CD14-positive monocyte (primary cell): ENCODE results near the gene ANKRD44. TPM values are rescaled to one million over a fixed set of nuclear protein-coding genes. Genes with fewer than 3 reads are reported as not detected.

Experiments
- DNase-seq, 3 donors: peaks; one replicate each; pipeline ENCODE4 v3.0.0-alpha.2; 2011 to 2022
- H2AFZ ChIP-seq: 2 replicates; pipeline ENCODE4 v1.6.0; 2012; ENCODE audit warnings: mild to moderate bottlenecking, low read depth, low read length, inconsistent platforms; ENCODE audit not compliant: insufficient read depth, poor library complexity, severe bottlenecking
- H3K27ac ChIP-seq, 2 donors: 1 replicate in 1 of 2; 2 replicates in 1 of 2; pipeline ENCODE4 v1.5.1; 2012 to 2013; ENCODE audit warnings: low read length in 2 of 2, control low read depth in 1 of 2, inconsistent platforms in 1 of 2, low read depth in 1 of 2, mild to moderate bottlenecking in 1 of 2
- H3K27me3 ChIP-seq, 2 donors: one replicate each; pipeline versions ENCODE4 v1.6.0 to v1.6.1; 2011 to 2013; ENCODE audit warnings: low read length in 2 of 2; ENCODE audit not compliant: control insufficient read depth in 2 of 2, insufficient read depth in 2 of 2
- H3K36me3 ChIP-seq, 2 donors: replicated peaks in 1 of 2; 1 replicate in 1 of 2; 2 replicates in 1 of 2; pipeline versions ENCODE4 v1.5.1 to v1.6.1; 2012 to 2013; ENCODE audit warnings: low read length in 2 of 2, control low read depth in 1 of 2, inconsistent platforms in 1 of 2, mild to moderate bottlenecking in 1 of 2; ENCODE audit not compliant: insufficient read depth in 2 of 2, control insufficient read depth in 1 of 2
- H3K4me1 ChIP-seq, 2 donors: 1 replicate in 1 of 2; 2 replicates in 1 of 2; pipeline versions ENCODE4 v1.5.1 to v1.6.1; 2012 to 2013; ENCODE audit warnings: low read length in 2 of 2, control low read depth in 1 of 2, inconsistent platforms in 1 of 2, mild to moderate bottlenecking in 1 of 2, moderate library complexity in 1 of 2; ENCODE audit not compliant: insufficient read depth in 2 of 2, control insufficient read depth in 1 of 2
- H3K4me2 ChIP-seq: replicated peaks from 2 replicates; pipeline ENCODE3; 2012; ENCODE audit warnings: low read length, moderate library complexity, mild to moderate bottlenecking; ENCODE audit not compliant: poor library complexity, severe bottlenecking; ENCODE audit errors: extremely low read depth
- H3K4me3 ChIP-seq, 3 experiments: fragments of 200-600 bp in 1 of 3; sonication (generic) in 1 of 3; replicated peaks in 1 of 3; 1 replicate in 2 of 3; 2 replicates in 1 of 3; pipeline ENCODE4 v1.5.1; 2011 to 2013; ENCODE audit warnings: low read length in 3 of 3, mild to moderate bottlenecking in 3 of 3, control low read depth in 2 of 3, low read depth in 2 of 3, inconsistent platforms in 1 of 3, moderate library complexity in 1 of 3
- H3K79me2 ChIP-seq: 2 replicates; pipeline ENCODE4 v1.6.0; 2012; ENCODE audit warnings: mild to moderate bottlenecking, control low read depth, inconsistent platforms, low read length, moderate library complexity; ENCODE audit not compliant: insufficient read depth
- H3K9ac ChIP-seq: 2 replicates; pipeline ENCODE4 v1.6.0; 2017; ENCODE audit warnings: low read length, mild to moderate bottlenecking; ENCODE audit not compliant: insufficient read depth, poor library complexity, severe bottlenecking
- H3K9me3 ChIP-seq, 2 donors: replicated peaks in 1 of 2; 1 replicate in 1 of 2; 2 replicates in 1 of 2; pipeline versions ENCODE4 v1.5.1 to v1.6.1; 2012 to 2013; ENCODE audit warnings: low read length in 2 of 2, control low read depth in 1 of 2; ENCODE audit not compliant: control insufficient read depth in 1 of 2, insufficient read depth in 1 of 2
- H4K20me1 ChIP-seq: 2 replicates; pipeline ENCODE4 v1.6.0; 2012; ENCODE audit warnings: mild to moderate bottlenecking, low read length, control low read depth, moderate library complexity; ENCODE audit not compliant: insufficient read depth
- H3K27ac Mint-ChIP-seq, 7 donors: one replicate each; pipeline ENCODE4 v1.8.0; 2020; ENCODE audit warnings: mild to moderate bottlenecking in 7 of 7, mixed read lengths in 7 of 7, moderate library complexity in 6 of 7, inconsistent platforms in 2 of 7
- H3K27me3 Mint-ChIP-seq, 3 donors: one replicate each; pipeline ENCODE4 v1.8.0; 2021 to 2022; ENCODE audit warnings: low read depth in 3 of 3, mild to moderate bottlenecking in 3 of 3, mixed read lengths in 3 of 3, moderate library complexity in 3 of 3, inconsistent platforms in 1 of 3
- H3K36me3 Mint-ChIP-seq, 2 donors: one replicate each; pipeline ENCODE4 v1.8.0; 2020; ENCODE audit warnings: mixed read lengths in 2 of 2, inconsistent platforms in 1 of 2, mild to moderate bottlenecking in 1 of 2
- H3K4me1 Mint-ChIP-seq: one replicate; pipeline ENCODE4 v1.8.0; 2020; ENCODE audit warnings: mild to moderate bottlenecking, mixed read lengths
- H3K4me3 Mint-ChIP-seq, 2 donors: one replicate each; pipeline ENCODE4 v1.8.0; 2020; ENCODE audit warnings: mild to moderate bottlenecking in 2 of 2, mixed read lengths in 2 of 2, moderate library complexity in 1 of 2
- H3K9me3 Mint-ChIP-seq, 7 donors: one replicate each; pipeline ENCODE4 v1.8.0; 2020 to 2022; ENCODE audit warnings: mixed read lengths in 7 of 7, mild to moderate bottlenecking in 6 of 7, moderate library complexity in 6 of 7, inconsistent platforms in 2 of 7
- WGBS: methylation state at CpG from one replicate; pipeline ENCODE4 v1.1.5; 2013; ENCODE audit warnings: missing lambda C conversion rate; ENCODE audit not compliant: insufficient coverage; 5-methylcytosine and 5-hydroxymethylcytosine counted together
- intact Hi-C, 2 donors: fragments of 100-400 bp; cut with micrococcal nuclease; formaldehyde crosslinking; loops; one replicate each; pipeline versions ENCODE4 v1.15.0 to v1.15.1; 2023
- polyA plus RNA-seq, 3 donors: library from polyadenylated mRNA; depleted of rRNA in 1 of 3; unstranded in 2 of 3; stranded (reverse) in 1 of 3; fragments of 300-500 nt in 2 of 3; fragments of >200 nt in 1 of 3; fragmentation: Illumina TruSeq in 2 of 3; gene quantifications; 1 replicate in 2 of 3; 2 replicates in 1 of 3; pipeline ENCODE4 v1.2.3, GENCODE V29; 2012 to 2021
- TF ChIP-seq, protein P1 (sequence below): fragments of 200-600 bp; IDR thresholded peaks from one replicate; pipeline ENCODE4 v1.8.0; 2022; ENCODE audit warnings: antibody characterized with exemption, mild to moderate bottlenecking

The ANKRD44 gene
- polyA plus RNA-seq, 3 donors = 55.7 to 91.9 (median 64.9) TPM

DNA sequence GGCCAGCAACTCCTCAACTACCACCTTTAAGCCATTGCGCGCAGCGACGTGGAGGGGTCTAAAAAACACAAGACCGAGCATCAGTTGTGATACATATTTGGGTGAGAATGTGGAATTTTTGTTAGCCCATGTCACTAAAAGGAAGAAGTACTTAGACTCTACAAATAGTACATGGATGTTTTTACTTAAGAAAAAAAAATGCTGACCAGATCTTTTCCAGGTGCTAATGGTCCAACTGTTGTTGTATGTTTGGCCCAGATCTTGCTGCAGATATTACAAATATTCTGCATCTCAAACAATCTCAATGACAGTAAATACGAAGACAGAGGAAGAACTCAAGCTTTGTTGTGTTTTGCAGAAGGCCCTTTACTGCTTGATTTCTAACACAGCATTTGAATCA lies 317.0 kb downstream of the ANKRD44 start:
- H3K27me3 ChIP-seq = no peaks in the 10 kb centered on the region
- H3K9ac ChIP-seq = no peak overlapping the region
- Mint-ChIP-seq H3K36me3 (peaks cover 74 to 78% of the 10 kb centered on the region in 2 donors), H3K4me3 (no peak overlapping the region), H3K27ac (no peak overlapping the region), H3K4me1 (peaks cover 17% of the 10 kb centered on the region), H3K9me3 (no peaks in the 10 kb centered on the region), H3K27me3 (no peaks in the 10 kb centered on the region)
- DNase-seq = no peak
- H3K36me3 ChIP-seq = peaks cover 66 to 89% of the 10 kb centered on the region in 2 donors
- WGBS = no CpG with 5 or more reads among the region's 6 CpGs
- TF ChIP-seq, protein P1, sequence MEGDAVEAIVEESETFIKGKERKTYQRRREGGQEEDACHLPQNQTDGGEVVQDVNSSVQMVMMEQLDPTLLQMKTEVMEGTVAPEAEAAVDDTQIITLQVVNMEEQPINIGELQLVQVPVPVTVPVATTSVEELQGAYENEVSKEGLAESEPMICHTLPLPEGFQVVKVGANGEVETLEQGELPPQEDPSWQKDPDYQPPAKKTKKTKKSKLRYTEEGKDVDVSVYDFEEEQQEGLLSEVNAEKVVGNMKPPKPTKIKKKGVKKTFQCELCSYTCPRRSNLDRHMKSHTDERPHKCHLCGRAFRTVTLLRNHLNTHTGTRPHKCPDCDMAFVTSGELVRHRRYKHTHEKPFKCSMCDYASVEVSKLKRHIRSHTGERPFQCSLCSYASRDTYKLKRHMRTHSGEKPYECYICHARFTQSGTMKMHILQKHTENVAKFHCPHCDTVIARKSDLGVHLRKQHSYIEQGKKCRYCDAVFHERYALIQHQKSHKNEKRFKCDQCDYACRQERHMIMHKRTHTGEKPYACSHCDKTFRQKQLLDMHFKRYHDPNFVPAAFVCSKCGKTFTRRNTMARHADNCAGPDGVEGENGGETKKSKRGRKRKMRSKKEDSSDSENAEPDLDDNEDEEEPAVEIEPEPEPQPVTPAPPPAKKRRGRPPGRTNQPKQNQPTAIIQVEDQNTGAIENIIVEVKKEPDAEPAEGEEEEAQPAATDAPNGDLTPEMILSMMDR = no peak
- no peak overlapping the region for H3K4me3 ChIP-seq
- H3K4me2 ChIP-seq = no peak overlapping the region
- H3K9me3 ChIP-seq = no peaks in the 10 kb centered on the region
- H2AFZ ChIP-seq = no peak overlapping the region
- peaks cover 11 to 22% of the 10 kb centered on the region in 2 donors for H3K4me1 ChIP-seq
- H4K20me1 ChIP-seq = peaks cover 10% of the 10 kb centered on the region
- no peak overlapping the region for H3K27ac ChIP-seq
- intact Hi-C loops = no loop called here
- no peaks in the 10 kb centered on the region for H3K79me2 ChIP-seq

DNA sequence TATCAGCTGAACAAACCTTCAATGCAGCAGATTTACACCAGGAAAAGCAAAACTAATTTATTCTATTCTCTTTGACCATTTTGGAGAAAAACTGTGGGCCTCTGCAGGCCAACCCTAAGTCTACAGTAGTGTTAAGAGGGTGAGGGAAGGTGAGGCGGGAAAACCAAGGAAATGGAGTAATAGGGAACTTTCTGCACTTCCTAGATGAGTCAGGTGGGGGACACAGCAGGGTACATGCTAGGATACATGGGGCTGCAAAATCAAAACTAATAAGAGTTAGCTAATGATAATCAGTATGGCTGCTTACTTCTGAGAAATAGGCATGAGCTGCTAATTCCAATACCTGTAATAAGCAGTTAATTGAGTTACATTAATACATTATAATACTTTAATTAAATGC lies 318.1 kb downstream of the ANKRD44 start:
- no peak overlapping the region for H3K27ac ChIP-seq
- no peak overlapping the region for H2AFZ ChIP-seq
- intact Hi-C loops = no loop called here
- no peaks in the 10 kb centered on the region for H3K27me3 ChIP-seq
- H3K36me3 Mint-ChIP-seq = peaks cover 67% of the 10 kb centered on the region in 2 donors
- H3K4me3 Mint-ChIP-seq = no peak overlapping the region
- no peak overlapping the region for H3K9ac ChIP-seq
- H3K4me3 ChIP-seq = no peak overlapping the region
- DNase-seq = no peak
- no peaks in the 10 kb centered on the region for H3K9me3 Mint-ChIP-seq
- no peaks in the 10 kb centered on the region for H3K27me3 Mint-ChIP-seq
- H3K79me2 ChIP-seq = no peaks in the 10 kb centered on the region
- H3K4me2 ChIP-seq = no peak overlapping the region
- WGBS = 75% methylated on average over 1 of the region's 1 CpG
- peaks cover 29% of the 10 kb centered on the region for H3K4me1 Mint-ChIP-seq
- H3K9me3 ChIP-seq = no peaks in the 10 kb centered on the region
- peaks cover 20 to 34% of the 10 kb centered on the region in 2 donors for H3K4me1 ChIP-seq
- H3K36me3 ChIP-seq = peaks cover 56 to 78% of the 10 kb centered on the region in 2 donors
- peaks cover 4% of the 10 kb centered on the region for H4K20me1 ChIP-seq
- TF ChIP-seq, protein P1 = no peak
- peak overlapping the region in 1 of 7 donors; percentile 18 for H3K27ac Mint-ChIP-seq
